Liver (tissue), 9 donors: ENCODE results near the gene CMTM2. TPM values are rescaled to one million over a fixed set of nuclear protein-coding genes. Genes with fewer than 3 reads are reported as not detected.

Experiments used
- DNase-seq: peaks from one replicate; pipeline ENCODE4 v3.0.0-alpha.2; 2017; ENCODE audit warnings: low spot score
- H3K27ac ChIP-seq, 2 donors: one replicate each; pipeline ENCODE4 v1.7.0; 2013; ENCODE audit warnings: inconsistent platforms in 2 of 2, low read length in 2 of 2, control low read depth in 1 of 2, low read depth in 1 of 2, mild to moderate bottlenecking in 1 of 2
- H3K27me3 ChIP-seq, 4 donors: one replicate each; pipeline versions ENCODE4 v1.6.1 to v1.7.0; 2013; ENCODE audit warnings: low read length in 3 of 4, inconsistent platforms in 1 of 4, mild to moderate bottlenecking in 1 of 4, moderate library complexity in 1 of 4; ENCODE audit not compliant: control insufficient read depth in 4 of 4, insufficient read depth in 4 of 4
- H3K36me3 ChIP-seq, 4 donors: one replicate each; pipeline versions ENCODE4 v1.6.1 to v1.7.0; 2013; ENCODE audit warnings: low read length in 3 of 4, mild to moderate bottlenecking in 3 of 4, low read depth in 1 of 4, moderate library complexity in 1 of 4; ENCODE audit not compliant: control insufficient read depth in 4 of 4, insufficient read depth in 3 of 4
- H3K4me1 ChIP-seq, 4 donors: one replicate each; pipeline versions ENCODE4 v1.6.1 to v1.7.0; 2013; ENCODE audit warnings: low read length in 3 of 4, mild to moderate bottlenecking in 3 of 4, moderate library complexity in 1 of 4; ENCODE audit not compliant: control insufficient read depth in 4 of 4, insufficient read depth in 4 of 4
- H3K4me3 ChIP-seq, 3 donors: one replicate each; pipeline versions ENCODE4 v1.6.1 to v1.7.0; 2013; ENCODE audit warnings: low read length in 3 of 3, control low read depth in 1 of 3, low read depth in 1 of 3, mild to moderate bottlenecking in 1 of 3
- H3K9ac ChIP-seq, 2 donors: one replicate each; pipeline ENCODE4 v1.7.0; 2013; ENCODE audit warnings: low read length in 2 of 2, mild to moderate bottlenecking in 2 of 2, moderate library complexity in 2 of 2, control low read depth in 1 of 2, low read depth in 1 of 2
- H3K9me3 ChIP-seq, 4 donors: one replicate each; pipeline versions ENCODE4 v1.6.1 to v1.7.0; 2013; ENCODE audit warnings: low read length in 3 of 4; ENCODE audit not compliant: control insufficient read depth in 4 of 4
- ATF3 ChIP-seq: IDR thresholded peaks from 2 replicates; pipeline ENCODE4 v1.6.1; 2016; ENCODE audit warnings: antibody characterized with exemption
- EGR1 ChIP-seq, 2 donors: IDR thresholded peaks; 2 replicates each; pipeline ENCODE4 v1.6.1; 2016 to 2018; ENCODE audit warnings: antibody characterized with exemption in 2 of 2, low read depth in 2 of 2
- FOXA1 ChIP-seq: IDR thresholded peaks from 2 replicates; pipeline ENCODE4 v1.6.1; 2016; ENCODE audit warnings: antibody characterized with exemption
- FOXA2 ChIP-seq: IDR thresholded peaks from 2 replicates; pipeline ENCODE4 v1.6.1; 2016; ENCODE audit warnings: antibody characterized with exemption
- GABPA ChIP-seq, 2 donors: IDR thresholded peaks in 1 of 2; conservative IDR thresholded peaks in 1 of 2; 2 replicates each; pipeline ENCODE4 v1.6.1; 2016; ENCODE audit warnings: antibody characterized with exemption in 2 of 2, mild to moderate bottlenecking in 1 of 2, moderate library complexity in 1 of 2
- HNF4A ChIP-seq, 2 donors: conservative IDR thresholded peaks; 2 replicates each; pipeline ENCODE4 v1.6.1; 2016; ENCODE audit warnings: antibody characterized with exemption in 2 of 2, mild to moderate bottlenecking in 2 of 2
- HNF4G ChIP-seq: IDR thresholded peaks from 2 replicates; pipeline ENCODE4 v1.6.1; 2016; ENCODE audit warnings: antibody characterized with exemption
- JUND ChIP-seq, 2 donors: IDR thresholded peaks; 2 replicates each; pipeline ENCODE4 v1.6.1; 2016; ENCODE audit warnings: antibody characterized with exemption in 2 of 2
- MAX ChIP-seq: IDR thresholded peaks from 2 replicates; pipeline ENCODE4 v1.6.1; 2016; ENCODE audit warnings: antibody characterized with exemption
- RAD21 ChIP-seq, 2 donors: IDR thresholded peaks; 2 replicates each; pipeline ENCODE4 v1.6.1; 2016; ENCODE audit warnings: antibody characterized with exemption in 2 of 2, mild to moderate bottlenecking in 2 of 2
- REST ChIP-seq: IDR thresholded peaks from 2 replicates; pipeline ENCODE4 v1.6.1; 2016; ENCODE audit warnings: antibody characterized with exemption, mild to moderate bottlenecking
- RXRA ChIP-seq, 2 donors: IDR thresholded peaks; 2 replicates each; pipeline ENCODE4 v1.6.1; 2017 to 2018; ENCODE audit warnings: antibody characterized with exemption in 2 of 2, mild to moderate bottlenecking in 1 of 2
- SP1 ChIP-seq: IDR thresholded peaks from 2 replicates; pipeline ENCODE4 v1.6.1; 2018; ENCODE audit warnings: antibody characterized with exemption, mild to moderate bottlenecking
- TAF1 ChIP-seq: conservative IDR thresholded peaks from 2 replicates; pipeline ENCODE4 v1.6.1; 2016; ENCODE audit warnings: antibody characterized with exemption, mild to moderate bottlenecking
- YY1 ChIP-seq: IDR thresholded peaks from 2 replicates; pipeline ENCODE4 v1.6.1; 2016; ENCODE audit warnings: antibody characterized with exemption, mild to moderate bottlenecking
- WGBS: extraction: QIAGEN DNeasy Blood & Tissue Kit; methylation state at CpG from one replicate; pipeline ENCODE4 v1.1.7; 2013; 5-methylcytosine and 5-hydroxymethylcytosine counted together
- polyA plus RNA-seq, 2 donors: library from polyadenylated mRNA; stranded (reverse) in 1 of 2; unstranded in 1 of 2; fragments of 200-250 nt in 1 of 2; fragments of >200 nt in 1 of 2; fragmentation: Nextera tagmentation in 1 of 2; extraction: Ambion mirVana in 1 of 2; gene quantifications; one replicate each; pipeline versions ENCODE4 v1.2.1 to v1.2.3, GENCODE V29; 2013 to 2015
- total RNA-seq, 2 donors: library from RNA; depleted of rRNA; stranded (reverse); fragments of >200 nt; gene quantifications; one replicate each; pipeline ENCODE4 v1.2.3, GENCODE V29; 2014
- TF ChIP-seq, protein P1 (sequence below): fragments of 150-350 bp; IDR thresholded peaks from 2 replicates; pipeline ENCODE4 v1.5.1; 2017; ENCODE audit warnings: improper control_type of control experiment, low read depth, low read length; ENCODE audit not compliant: missing input control
- donor health status: healthy.
- donor health status: healthy.
- donor health status: healthy.
- donor health status: healthy.
- donor health status: healthy.

CMTM2 gene
- total and polyA plus RNA-seq, 4 donors, result 0.50 to 1.1 (median 0.62) TPM

DNA sequence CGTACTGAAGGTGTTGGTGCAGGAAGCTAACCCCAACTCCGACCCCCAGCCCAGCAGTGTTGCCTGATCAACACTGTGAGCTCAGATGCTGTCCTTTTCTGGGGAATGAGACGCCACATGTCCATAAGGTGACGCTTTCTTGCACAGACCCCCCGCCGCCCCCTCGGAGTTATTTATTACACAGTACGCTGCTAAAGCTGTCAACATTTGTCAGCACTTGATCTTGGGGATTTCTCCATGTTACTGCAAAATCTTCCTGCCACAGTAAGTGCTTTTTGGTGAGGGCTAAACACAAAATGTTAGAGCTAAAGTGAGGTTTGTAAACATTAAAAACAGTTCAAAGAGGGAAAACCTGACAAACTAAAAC is 41.1 kb downstream of the CMTM2 start:
- H3K27me3 ChIP-seq, result no peaks in the 10 kb centered on the region
- peaks cover 0 to 6% (median 0%) of the 10 kb centered on the region in 4 donors for H3K36me3 ChIP-seq

GRCh38 chr16:66621973-66622372 is 42.7 kb downstream of the CMTM2 start:
- Histone ChIP-seq H3K36me3 (peaks cover 0 to 6% (median 0%) of the 10 kb centered on the region in 4 donors), H3K27me3 (no peaks in the 10 kb centered on the region), H3K4me1 (peaks cover 4 to 22% (median 12%) of the 10 kb centered on the region in 4 donors), H3K27ac (no peak overlapping the region), H3K9ac (no peak overlapping the region), H3K9me3 (no peaks in the 10 kb centered on the region), H3K4me3 (no peak overlapping the region)
- TF ChIP-seq RXRA (IDR thresholded peaks at IDR 0.05) (no peak), FOXA2 (no peak), SP1 (no peak)
- TF ChIP-seq, protein P1, sequence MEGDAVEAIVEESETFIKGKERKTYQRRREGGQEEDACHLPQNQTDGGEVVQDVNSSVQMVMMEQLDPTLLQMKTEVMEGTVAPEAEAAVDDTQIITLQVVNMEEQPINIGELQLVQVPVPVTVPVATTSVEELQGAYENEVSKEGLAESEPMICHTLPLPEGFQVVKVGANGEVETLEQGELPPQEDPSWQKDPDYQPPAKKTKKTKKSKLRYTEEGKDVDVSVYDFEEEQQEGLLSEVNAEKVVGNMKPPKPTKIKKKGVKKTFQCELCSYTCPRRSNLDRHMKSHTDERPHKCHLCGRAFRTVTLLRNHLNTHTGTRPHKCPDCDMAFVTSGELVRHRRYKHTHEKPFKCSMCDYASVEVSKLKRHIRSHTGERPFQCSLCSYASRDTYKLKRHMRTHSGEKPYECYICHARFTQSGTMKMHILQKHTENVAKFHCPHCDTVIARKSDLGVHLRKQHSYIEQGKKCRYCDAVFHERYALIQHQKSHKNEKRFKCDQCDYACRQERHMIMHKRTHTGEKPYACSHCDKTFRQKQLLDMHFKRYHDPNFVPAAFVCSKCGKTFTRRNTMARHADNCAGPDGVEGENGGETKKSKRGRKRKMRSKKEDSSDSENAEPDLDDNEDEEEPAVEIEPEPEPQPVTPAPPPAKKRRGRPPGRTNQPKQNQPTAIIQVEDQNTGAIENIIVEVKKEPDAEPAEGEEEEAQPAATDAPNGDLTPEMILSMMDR, result no peak
- 95% methylated on average over 14 of the region's 14 CpGs for WGBS
- DNase-seq, result peak; percentile 6

More for the DNA sequence above, 41.1 kb downstream of the CMTM2 start:
- TF ChIP-seq HNF4A (conservative IDR thresholded peaks at IDR 0.05) (no peak), YY1 (no peak), TAF1 (no peak), EGR1 (IDR thresholded peaks at IDR 0.05; ENCODE audit: low read depth in 2 of 2) (no peak), HNF4G (no peak), SP1 (no peak), FOXA2 (no peak), RAD21 (IDR thresholded peaks at IDR 0.05) (no peak), FOXA1 (no peak), ATF3 (no peak), GABPA (IDR thresholded peaks at IDR 0.05 in 1 of 2, conservative IDR thresholded peaks at IDR 0.05 in 1 of 2) (no peak), REST (no peak), JUND (IDR thresholded peaks at IDR 0.05) (no peak), MAX (no peak), RXRA (IDR thresholded peaks at IDR 0.05) (no peak)
- TF ChIP-seq, protein P1, result no peak
- peaks cover 4 to 31% (median 19%) of the 10 kb centered on the region in 4 donors for H3K4me1 ChIP-seq
- no peaks in the 10 kb centered on the region for H3K9me3 ChIP-seq
- DNase-seq, result no peak
- no peak overlapping the region for H3K4me3 ChIP-seq
- H3K9ac ChIP-seq, result no peak overlapping the region
- WGBS, result 95% methylated on average over 8 of the region's 8 CpGs
- no peak overlapping the region for H3K27ac ChIP-seq
